ENCODE results near the gene IP6K1.
"Not testable (repeated sequence)": the region's sequence is repeated elsewhere in the genome, so short reads cannot be mapped to it uniquely, and the experiment has no call there.

Gene IP6K1

GRCh38 chr3:49761661-49762060 is 24.7 kb downstream of the IP6K1 start:
- no peak for DNase-seq

- no peak for DNase-seq
These were observed 27.1 kb downstream of the IP6K1 start for GRCh38 chr3:49759226-49759625.

GRCh38 chr3:49757197-49757596 is 29.1 kb downstream of the IP6K1 start:
- no peak for DNase-seq

- no peak for DNase-seq
These were observed 30.3 kb downstream of the IP6K1 start for GRCh38 chr3:49756036-49756435.

GRCh38 chr3:49754536-49754935 is 31.8 kb downstream of the IP6K1 start:
- no peak for DNase-seq

GRCh38 chr3:49751501-49751900 is 34.8 kb downstream of the IP6K1 start:
- DNase-seq: no peak

GRCh38 chr3:49750056-49750455 is 36.3 kb downstream of the IP6K1 start:
- DNase-seq: no peak

GRCh38 chr3:49748874-49749273 is 37.5 kb downstream of the IP6K1 start:
- DNase-seq: not testable (repeated sequence)

- no peak for DNase-seq
These were observed 38.4 kb downstream of the IP6K1 start for GRCh38 chr3:49747792-49748480.

GRCh38 chr3:49745986-49746385 is 40.4 kb downstream of the IP6K1 start:
- peak; percentile 45 for DNase-seq

GRCh38 chr3:49740427-49740826 is 45.9 kb downstream of the IP6K1 start:
- no peak for DNase-seq

- no peak for DNase-seq
These were observed 48.2 kb downstream of the IP6K1 start for GRCh38 chr3:49738067-49738713.

- no peak for DNase-seq
These were observed 51.6 kb downstream of the IP6K1 start for GRCh38 chr3:49734752-49735151.

- no peak for DNase-seq
These were observed 52.8 kb downstream of the IP6K1 start for GRCh38 chr3:49733551-49733950.

GRCh38 chr3:49732597-49732996 is 53.7 kb downstream of the IP6K1 start:
- no peak for DNase-seq

- no peak for DNase-seq
These were observed 56.3 kb downstream of the IP6K1 start for GRCh38 chr3:49729966-49730609.

- DNase-seq: no peak
These were observed 58.4 kb downstream of the IP6K1 start for GRCh38 chr3:49727924-49728361.

- DNase-seq: no peak
These were observed 59.0 kb downstream of the IP6K1 start for GRCh38 chr3:49727154-49727923.

- DNase-seq: peak; percentile 30
These were observed 60.2 kb downstream of the IP6K1 start for GRCh38 chr3:49725906-49726681.

GRCh38 chr3:49724586-49724985 is 61.8 kb downstream of the IP6K1 start:
- DNase-seq: no peak

GRCh38 chr3:49723628-49724551 is 62.5 kb downstream of the IP6K1 start, which contains the start of gene GMPPB:
Gene GMPPB (minus strand): TSS chr3:49723951. CDS start chr3:49723726, 225 bp downstream.
- peak; percentile 96 for DNase-seq
